ENCODE measurements around the gene HACD2. TPM values are rescaled to one million over a fixed set of nuclear protein-coding genes. Genes with fewer than 3 reads are reported as not detected.
A peak's percentile ranks its signal among the peaks of the same experiment; 100 is the strongest.

HACD2 gene
- total and polyA plus RNA-seq, 2 experiments from 2014 or later = 27.0 to 41.2 TPM

DNA sequence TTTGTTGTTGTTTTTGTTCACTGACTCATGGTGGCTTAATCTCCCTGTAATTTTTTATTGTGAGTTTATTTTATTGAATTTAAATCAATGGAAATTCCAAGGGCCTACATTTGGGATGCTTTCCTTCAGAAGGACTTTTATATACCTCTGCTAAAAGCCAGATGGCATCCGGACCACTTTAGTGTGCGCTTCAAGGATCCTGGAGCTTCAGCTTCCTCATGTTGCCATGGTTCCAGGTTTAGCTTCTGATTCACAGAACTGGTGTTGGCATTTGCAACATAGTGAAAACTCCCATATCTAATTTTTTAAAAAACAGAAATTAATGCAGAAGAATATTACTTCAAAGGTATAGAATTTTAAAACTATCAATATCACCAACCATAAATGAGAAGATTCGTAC lies 8.5 kb upstream of the HACD2 start:
- H3K79me2 ChIP-seq (ENCODE audit: insufficient read depth) = peaks cover 15% of the 10 kb centered on the region
- H3K9me2 ChIP-seq (ENCODE audit: insufficient read depth) = no peaks in the 10 kb centered on the region
- H3F3A ChIP-seq (ENCODE audit: insufficient read depth) = no peaks in the 10 kb centered on the region
- no peak overlapping the region for H3K27ac ChIP-seq
- H3K9ac ChIP-seq = no peak overlapping the region
- no peaks in the 10 kb centered on the region for H3K4me1 ChIP-seq (ENCODE audit: insufficient read depth)
- no peak for DNase-seq
- 87 to 95% methylated on average over 3 of the region's 3 CpGs for WGBS, 2 experiments (ENCODE audit: low coverage in 1 of 2, low lambda C conversion rate in 2 of 2, missing lambda C conversion rate in 2 of 2)
- H2AFZ ChIP-seq = no peak overlapping the region
- H4K20me1 ChIP-seq (ENCODE audit: insufficient read depth) = no peaks in the 10 kb centered on the region
- no peaks in the 10 kb centered on the region for H3K27me3 ChIP-seq (replicated peaks; ENCODE audit: insufficient read depth)
- H3K36me3 ChIP-seq (ENCODE audit: low read depth) = no peaks in the 10 kb centered on the region
- in situ Hi-C loops (cut with MboI) = no loop called here
- H3K9me3 ChIP-seq (ENCODE audit: low read depth) = no peaks in the 10 kb centered on the region
- H3K4me2 ChIP-seq (ENCODE audit: unreplicated experiment) = no peak overlapping the region
- H3K4me3 ChIP-seq = no peak overlapping the region
- no peak for TF ChIP-seq EZH2 (IDR thresholded peaks at IDR 0.05; ENCODE audit: insufficient read depth, poor library complexity, severe bottlenecking)
- TF ChIP-seq EZH2phosphoT487 (IDR thresholded peaks at IDR 0.05; ENCODE audit: insufficient read depth, low read depth) = no peak

DNA sequence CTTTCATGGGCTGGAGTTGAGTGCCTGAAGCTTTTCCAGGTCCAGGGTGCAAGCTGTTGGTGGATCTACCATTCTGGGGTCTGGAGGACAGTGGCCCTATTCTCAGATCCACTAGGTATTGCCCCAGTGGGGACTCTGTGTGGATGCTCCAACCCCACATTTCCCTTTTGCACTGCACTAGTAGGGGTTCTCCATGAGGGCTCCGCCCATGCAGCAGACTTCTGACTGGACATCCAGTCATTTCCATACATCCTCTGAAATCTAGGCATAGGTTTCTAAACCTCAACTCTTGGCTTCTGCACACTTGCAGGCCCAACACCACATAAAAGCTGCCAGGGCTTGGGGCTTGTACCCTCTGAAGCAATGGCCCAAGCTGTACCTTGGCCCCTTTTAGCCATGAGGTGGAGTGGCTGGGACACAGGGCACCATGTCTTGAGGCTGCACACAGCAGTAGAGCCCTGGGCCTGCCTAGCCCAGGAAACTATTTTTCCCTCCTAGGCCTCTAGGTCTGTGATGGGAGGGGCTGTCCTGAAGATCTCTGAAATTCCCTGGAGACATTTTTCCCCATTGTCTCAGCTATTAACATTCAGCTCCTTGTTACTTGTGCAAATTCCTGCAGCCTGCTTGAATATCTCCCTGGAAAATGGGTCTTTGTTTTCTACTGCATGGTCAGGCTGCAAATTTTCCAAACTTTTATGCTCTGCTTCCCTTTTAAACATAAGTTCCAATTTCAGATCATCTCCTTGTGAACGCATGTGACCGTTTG lies 6.0 kb upstream of the HACD2 start:
- H3K79me2 ChIP-seq (ENCODE audit: insufficient read depth) = peaks cover 24% of the 10 kb centered on the region
- in situ Hi-C loops (cut with MboI) = no loop called here
- no peaks in the 10 kb centered on the region for H3K9me2 ChIP-seq (ENCODE audit: insufficient read depth)
- no peak overlapping the region for H2AFZ ChIP-seq
- TF ChIP-seq EZH2 (IDR thresholded peaks at IDR 0.05; ENCODE audit: insufficient read depth, poor library complexity, severe bottlenecking) = no peak
- no peak for TF ChIP-seq EZH2phosphoT487 (IDR thresholded peaks at IDR 0.05; ENCODE audit: insufficient read depth, low read depth)
- H3K9ac ChIP-seq = no peak overlapping the region
- no peaks in the 10 kb centered on the region for H3K27me3 ChIP-seq (replicated peaks; ENCODE audit: insufficient read depth)
- H3K4me2 ChIP-seq (ENCODE audit: unreplicated experiment) = no peak overlapping the region
- no peak overlapping the region for H3K27ac ChIP-seq
- H3F3A ChIP-seq (ENCODE audit: insufficient read depth) = peaks cover 14% of the 10 kb centered on the region
- no peaks in the 10 kb centered on the region for H3K9me3 ChIP-seq (ENCODE audit: low read depth)
- H4K20me1 ChIP-seq (ENCODE audit: insufficient read depth) = no peaks in the 10 kb centered on the region
- peaks cover 15% of the 10 kb centered on the region for H3K4me1 ChIP-seq (ENCODE audit: insufficient read depth)
- H3K4me3 ChIP-seq = no peak overlapping the region
- DNase-seq = no peak
- 94 to 99% methylated on average over 3 of the region's 3 CpGs for WGBS, 2 experiments (ENCODE audit: low coverage in 1 of 2, low lambda C conversion rate in 2 of 2, missing lambda C conversion rate in 2 of 2)
- no peaks in the 10 kb centered on the region for H3K36me3 ChIP-seq (ENCODE audit: low read depth)

DNA sequence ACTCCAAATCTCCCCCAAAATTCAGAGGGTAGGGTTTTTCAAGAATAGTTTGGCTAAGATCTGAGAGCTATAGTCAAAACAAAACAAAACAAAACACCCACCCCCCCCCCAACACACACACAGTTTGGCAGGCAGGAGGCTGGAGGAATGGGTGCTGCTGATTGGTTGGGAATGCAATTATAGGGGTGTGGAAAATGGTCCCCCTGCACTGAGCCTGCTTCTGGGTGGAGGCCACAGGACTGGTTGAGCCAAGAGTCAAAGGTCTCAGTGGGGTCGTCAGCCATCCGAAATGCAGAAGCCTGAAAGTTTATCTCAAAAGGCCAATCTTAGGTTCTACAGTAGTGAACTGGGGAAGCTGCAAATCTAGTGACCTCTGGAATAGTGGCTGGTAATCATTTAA lies 2.5 kb upstream of the HACD2 start:
- Histone ChIP-seq H3F3A (ENCODE audit: insufficient read depth) (peaks cover 21% of the 10 kb centered on the region), H3K4me2 (ENCODE audit: unreplicated experiment) (peak overlapping the region; percentile 93), H3K9me2 (ENCODE audit: insufficient read depth) (no peaks in the 10 kb centered on the region), H3K4me1 (ENCODE audit: insufficient read depth) (peaks cover 30% of the 10 kb centered on the region), H3K4me3 (peak overlapping the region; percentile 91), H3K36me3 (ENCODE audit: low read depth) (no peaks in the 10 kb centered on the region), H4K20me1 (ENCODE audit: insufficient read depth) (no peaks in the 10 kb centered on the region), H3K9ac (no peak overlapping the region), H3K79me2 (ENCODE audit: insufficient read depth) (peaks cover 48% of the 10 kb centered on the region), H3K27ac (peak overlapping the region; percentile 90), H3K27me3 (replicated peaks; ENCODE audit: insufficient read depth) (no peaks in the 10 kb centered on the region), H3K9me3 (ENCODE audit: low read depth) (no peaks in the 10 kb centered on the region), H2AFZ (no peak overlapping the region; the same call in 1 of the 2 replicates)
- in situ Hi-C loops (cut with MboI) = no loop called here
- 97 to 98% methylated on average over 2 of the region's 2 CpGs for WGBS, 2 experiments (ENCODE audit: low coverage in 1 of 2, low lambda C conversion rate in 2 of 2, missing lambda C conversion rate in 2 of 2)
- TF ChIP-seq EZH2phosphoT487 (IDR thresholded peaks at IDR 0.05; ENCODE audit: insufficient read depth, low read depth) = no peak
- no peak for TF ChIP-seq EZH2 (IDR thresholded peaks at IDR 0.05; ENCODE audit: insufficient read depth, poor library complexity, severe bottlenecking)
- DNase-seq = no peak

DNA sequence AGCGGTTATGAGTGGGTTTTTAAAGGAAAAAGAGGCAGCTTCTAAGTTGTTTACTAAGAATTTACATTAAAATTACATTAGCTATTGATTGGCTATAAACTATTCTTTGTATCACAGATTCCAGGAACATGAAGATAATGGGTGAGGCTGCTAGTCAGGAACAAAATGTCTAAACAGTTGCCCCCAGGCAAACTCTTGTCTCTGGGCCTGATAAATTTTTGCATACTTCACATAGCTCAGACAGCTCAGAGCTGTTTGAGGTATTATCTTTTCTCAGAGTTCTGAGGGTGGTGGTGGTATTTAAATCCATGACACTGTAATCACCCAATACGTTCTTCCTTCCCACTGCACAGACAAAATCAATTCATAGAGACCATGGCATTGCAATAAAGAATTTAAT lies 2.1 kb upstream of the HACD2 start:
- WGBS, 2 experiments (ENCODE audit: low coverage in 1 of 2, low lambda C conversion rate in 2 of 2, missing lambda C conversion rate in 2 of 2) = 65 to 66% methylated on average over 2 of the region's 2 CpGs

More for the DNA sequence above, 2.1 kb upstream of the HACD2 start:
- Histone ChIP-seq H3K79me2 (ENCODE audit: insufficient read depth) (peaks cover 52% of the 10 kb centered on the region), H3K4me3 (peak overlapping the region; percentile 91), H3K9me2 (ENCODE audit: insufficient read depth) (no peaks in the 10 kb centered on the region), H3K4me2 (ENCODE audit: unreplicated experiment) (peak overlapping the region; percentile 93), H3K9me3 (ENCODE audit: low read depth) (no peaks in the 10 kb centered on the region), H2AFZ (peak overlapping the region; percentile 96), H3K36me3 (ENCODE audit: low read depth) (no peaks in the 10 kb centered on the region), H3F3A (ENCODE audit: insufficient read depth) (peaks cover 21% of the 10 kb centered on the region), H4K20me1 (ENCODE audit: insufficient read depth) (no peaks in the 10 kb centered on the region), H3K9ac (peak overlapping the region; percentile 82), H3K4me1 (ENCODE audit: insufficient read depth) (peaks cover 35% of the 10 kb centered on the region), H3K27ac (peak overlapping the region; percentile 90), H3K27me3 (replicated peaks; ENCODE audit: insufficient read depth) (no peaks in the 10 kb centered on the region)
- in situ Hi-C loops (cut with MboI) = no loop called here
- TF ChIP-seq EZH2 (IDR thresholded peaks at IDR 0.05; ENCODE audit: insufficient read depth, poor library complexity, severe bottlenecking) (no peak), EZH2phosphoT487 (IDR thresholded peaks at IDR 0.05; ENCODE audit: insufficient read depth, low read depth) (no peak)
- peak; percentile 53 for DNase-seq

Data from GM23248 (cell line).